ENCODE measurements around the gene ZBTB43.

- TF ChIP-seq, protein P1, sequence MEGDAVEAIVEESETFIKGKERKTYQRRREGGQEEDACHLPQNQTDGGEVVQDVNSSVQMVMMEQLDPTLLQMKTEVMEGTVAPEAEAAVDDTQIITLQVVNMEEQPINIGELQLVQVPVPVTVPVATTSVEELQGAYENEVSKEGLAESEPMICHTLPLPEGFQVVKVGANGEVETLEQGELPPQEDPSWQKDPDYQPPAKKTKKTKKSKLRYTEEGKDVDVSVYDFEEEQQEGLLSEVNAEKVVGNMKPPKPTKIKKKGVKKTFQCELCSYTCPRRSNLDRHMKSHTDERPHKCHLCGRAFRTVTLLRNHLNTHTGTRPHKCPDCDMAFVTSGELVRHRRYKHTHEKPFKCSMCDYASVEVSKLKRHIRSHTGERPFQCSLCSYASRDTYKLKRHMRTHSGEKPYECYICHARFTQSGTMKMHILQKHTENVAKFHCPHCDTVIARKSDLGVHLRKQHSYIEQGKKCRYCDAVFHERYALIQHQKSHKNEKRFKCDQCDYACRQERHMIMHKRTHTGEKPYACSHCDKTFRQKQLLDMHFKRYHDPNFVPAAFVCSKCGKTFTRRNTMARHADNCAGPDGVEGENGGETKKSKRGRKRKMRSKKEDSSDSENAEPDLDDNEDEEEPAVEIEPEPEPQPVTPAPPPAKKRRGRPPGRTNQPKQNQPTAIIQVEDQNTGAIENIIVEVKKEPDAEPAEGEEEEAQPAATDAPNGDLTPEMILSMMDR (IDR thresholded peaks at IDR 0.05 in 8 of 11, conservative IDR thresholded peaks at IDR 0.05 in 3 of 11) = no peak
- TF ChIP-seq POLR2AphosphoS5 (IDR thresholded peaks at IDR 0.05) = no peak
- TF ChIP-seq POLR2A (IDR thresholded peaks at IDR 0.05) = no peak
Observed at GRCh38 chr9:126775926-126776325, 28.9 kb upstream of the ZBTB43 start.

Data from spleen (tissue), 7 donors.